HG02588 (cell line): Measurements from ENCODE around the gene MEGF6.

Experiments
- ATAC-seq: cut with Tn5 transposase; IDR thresholded peaks from one replicate; pipeline ENCODE4 v1.9.1; 2021; ENCODE audit warnings: mild to moderate bottlenecking, moderate library complexity; ENCODE audit not compliant: unreplicated experiment

MEGF6 gene

GRCh38 chr1:3541936-3542335, 69.4 kb downstream of the MEGF6 start:
- ATAC-seq = no peak

DNA sequence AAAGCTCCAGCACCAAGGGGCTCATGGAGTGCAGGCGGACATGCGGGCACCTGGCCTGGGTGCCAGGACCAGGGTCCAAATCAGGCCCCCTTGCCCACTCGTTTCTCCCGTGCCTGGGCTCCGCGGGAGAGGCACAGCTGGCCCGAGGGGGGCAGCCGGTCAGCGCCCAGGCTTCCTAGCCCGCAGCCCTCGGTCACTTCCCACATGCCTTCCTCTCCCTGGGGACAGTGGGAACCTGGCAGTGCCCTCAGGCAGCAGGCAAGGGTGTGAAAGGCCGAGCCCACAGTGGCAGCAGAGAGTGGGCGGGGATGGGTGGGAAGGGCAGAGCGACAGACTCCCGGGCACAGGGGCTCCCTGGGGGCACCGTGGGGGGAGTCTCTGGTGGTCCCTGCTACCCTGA, 69.8 kb downstream of the MEGF6 start:
- no peak for ATAC-seq

- no peak for ATAC-seq
Observed at GRCh38 chr1:3540876-3541275, 70.4 kb downstream of the MEGF6 start.

- no peak for ATAC-seq
Observed at GRCh38 chr1:3539707-3540425, 71.4 kb downstream of the MEGF6 start.

DNA sequence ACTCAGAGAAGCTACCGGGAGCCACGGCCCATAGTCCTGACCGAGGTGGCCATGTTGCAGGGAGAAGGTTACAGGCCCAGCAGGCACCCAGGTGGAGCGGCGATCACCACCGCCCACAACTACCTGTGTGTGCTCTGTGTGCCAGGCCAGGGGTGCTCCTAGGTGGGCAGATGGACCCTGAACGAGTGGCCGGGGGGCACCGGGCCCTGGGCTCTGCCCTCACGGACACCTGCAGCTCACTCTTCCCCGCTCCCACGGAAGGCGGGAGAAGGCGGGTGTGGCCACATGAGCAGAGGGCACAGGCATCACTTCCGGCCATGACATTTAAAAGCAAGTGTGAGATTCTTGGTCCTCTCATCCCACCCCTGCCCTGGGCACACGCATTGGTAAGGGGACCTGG, 73.9 kb downstream of the MEGF6 start:
- ATAC-seq = no peak

DNA sequence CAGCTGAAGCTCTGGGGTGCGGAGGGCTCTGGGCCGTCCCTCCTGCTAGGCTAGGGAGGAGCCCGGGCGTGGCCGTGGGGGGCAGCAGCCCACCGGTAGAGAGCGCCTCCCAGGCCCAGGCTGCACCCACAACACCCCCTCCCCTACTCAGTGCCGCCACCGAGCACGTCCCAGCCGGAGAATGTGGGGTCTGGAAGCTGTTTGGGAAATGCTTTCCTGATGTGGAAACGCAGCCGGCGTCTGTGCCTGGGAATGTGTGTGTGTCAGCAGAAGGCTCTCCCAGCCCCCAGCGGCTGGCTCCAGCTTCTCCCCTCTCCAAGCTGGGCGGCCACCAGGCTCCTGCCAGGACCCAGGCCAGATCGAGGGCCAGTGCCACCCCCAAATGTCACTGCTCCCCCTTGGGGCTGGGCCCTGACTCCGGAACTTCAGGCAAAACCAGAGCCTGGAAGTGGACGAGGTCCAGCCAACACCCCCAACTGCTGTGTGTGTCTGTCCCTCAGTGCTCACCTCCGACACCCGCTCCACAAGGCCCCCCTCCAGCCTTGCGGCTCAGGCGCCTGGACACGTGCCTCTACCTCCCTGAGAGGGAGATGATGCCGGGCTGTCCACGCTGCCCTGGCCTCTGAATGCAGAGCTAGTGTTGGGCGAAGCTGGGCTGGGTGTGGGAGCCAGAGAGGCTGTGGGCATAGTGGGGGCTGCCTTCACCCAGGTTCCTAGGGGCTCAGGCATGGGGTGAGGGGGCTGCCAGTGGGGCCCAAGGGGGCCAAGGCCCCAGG, 74.7 kb downstream of the MEGF6 start:
- no peak for ATAC-seq

DNA sequence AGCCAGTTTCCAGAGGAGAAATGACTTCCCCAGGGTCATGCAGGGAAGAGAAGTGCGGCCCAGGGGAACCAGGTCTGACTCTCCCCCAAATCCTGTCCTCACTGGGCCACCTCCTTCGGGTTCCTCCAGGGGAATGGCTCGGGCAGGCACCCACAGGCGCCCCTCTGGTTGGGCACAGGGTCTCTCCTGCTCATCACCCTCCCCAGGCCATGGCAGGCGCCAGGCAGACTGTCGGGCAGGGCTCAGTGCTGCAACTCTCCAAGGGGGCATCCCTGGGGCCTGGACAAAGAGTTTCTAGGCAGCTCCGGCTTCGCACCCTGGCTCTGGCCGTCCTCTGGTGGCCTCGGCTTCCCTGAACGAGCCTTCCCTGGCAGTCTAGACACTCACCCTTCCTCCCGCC, 75.6 kb downstream of the MEGF6 start:
- no peak for ATAC-seq

GRCh38 chr1:3534803-3535637, 76.3 kb downstream of the MEGF6 start:
- ATAC-seq = no peak

- ATAC-seq = no peak
Observed at GRCh38 chr1:3533067-3534048, 78.0 kb downstream of the MEGF6 start.

DNA sequence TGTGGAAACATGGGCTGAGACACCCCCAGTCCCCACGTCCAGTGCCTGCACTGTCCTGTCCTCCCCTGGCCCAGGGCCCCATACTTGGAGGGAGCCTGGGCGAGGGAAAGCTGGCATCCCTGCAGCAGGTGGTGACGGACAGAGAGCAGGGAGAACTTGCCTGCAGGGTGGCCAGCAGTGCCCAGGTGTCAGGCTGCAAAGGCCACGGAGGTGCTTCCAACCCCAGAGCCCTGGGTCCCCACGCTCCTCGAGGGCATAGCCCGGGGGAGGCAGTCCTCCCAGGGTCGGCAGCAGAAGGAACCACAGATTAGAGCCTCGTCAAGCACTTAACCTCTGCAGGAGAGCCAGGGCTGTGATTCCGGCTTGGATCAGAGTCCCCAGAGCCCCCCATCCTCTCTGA, 79.4 kb downstream of the MEGF6 start:
- ATAC-seq = no peak

DNA sequence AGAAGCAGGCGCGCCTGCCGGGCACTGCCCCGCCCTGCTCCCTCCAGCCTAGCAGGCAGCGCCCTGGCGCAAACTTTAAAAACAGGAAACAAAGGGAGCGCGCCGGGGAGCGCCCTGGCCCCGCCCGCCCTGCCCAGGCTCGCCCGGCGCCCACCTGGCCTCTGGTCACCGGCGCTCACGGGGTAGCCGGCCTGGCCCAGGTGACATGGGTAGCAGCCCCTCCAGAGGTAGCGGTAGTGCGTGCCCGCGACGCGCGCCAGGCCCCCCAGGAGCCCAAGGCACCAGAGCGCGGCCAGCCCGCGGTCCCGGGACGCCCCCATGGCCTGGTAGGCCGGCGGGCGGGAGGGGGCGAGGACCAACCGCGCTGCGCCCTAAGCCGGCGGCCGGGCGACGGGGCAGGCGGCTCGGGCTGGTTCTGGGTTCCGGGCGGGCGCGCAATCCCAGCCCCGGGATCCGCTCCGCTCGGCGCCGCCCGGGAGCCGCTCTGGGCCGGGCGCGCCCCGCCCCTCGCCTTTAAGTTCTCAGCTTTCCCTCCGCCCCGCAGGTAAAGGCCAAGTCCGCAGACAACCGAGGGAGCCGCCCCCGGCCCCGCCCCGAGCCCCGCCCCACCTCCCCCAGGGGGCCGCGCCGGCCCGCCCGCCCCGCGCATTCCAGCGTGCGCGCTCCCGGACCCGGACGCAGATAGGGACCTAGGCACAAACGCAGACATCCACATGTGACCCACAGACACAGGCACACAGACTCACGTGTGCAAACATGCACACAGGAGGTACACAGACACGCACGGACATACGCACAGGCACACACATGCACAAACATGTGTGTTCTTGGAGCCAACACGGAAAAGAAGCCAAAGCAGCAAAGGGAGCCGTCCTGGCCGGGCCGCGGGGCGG, 80.1 kb downstream of the MEGF6 start:
- no peak for ATAC-seq

DNA sequence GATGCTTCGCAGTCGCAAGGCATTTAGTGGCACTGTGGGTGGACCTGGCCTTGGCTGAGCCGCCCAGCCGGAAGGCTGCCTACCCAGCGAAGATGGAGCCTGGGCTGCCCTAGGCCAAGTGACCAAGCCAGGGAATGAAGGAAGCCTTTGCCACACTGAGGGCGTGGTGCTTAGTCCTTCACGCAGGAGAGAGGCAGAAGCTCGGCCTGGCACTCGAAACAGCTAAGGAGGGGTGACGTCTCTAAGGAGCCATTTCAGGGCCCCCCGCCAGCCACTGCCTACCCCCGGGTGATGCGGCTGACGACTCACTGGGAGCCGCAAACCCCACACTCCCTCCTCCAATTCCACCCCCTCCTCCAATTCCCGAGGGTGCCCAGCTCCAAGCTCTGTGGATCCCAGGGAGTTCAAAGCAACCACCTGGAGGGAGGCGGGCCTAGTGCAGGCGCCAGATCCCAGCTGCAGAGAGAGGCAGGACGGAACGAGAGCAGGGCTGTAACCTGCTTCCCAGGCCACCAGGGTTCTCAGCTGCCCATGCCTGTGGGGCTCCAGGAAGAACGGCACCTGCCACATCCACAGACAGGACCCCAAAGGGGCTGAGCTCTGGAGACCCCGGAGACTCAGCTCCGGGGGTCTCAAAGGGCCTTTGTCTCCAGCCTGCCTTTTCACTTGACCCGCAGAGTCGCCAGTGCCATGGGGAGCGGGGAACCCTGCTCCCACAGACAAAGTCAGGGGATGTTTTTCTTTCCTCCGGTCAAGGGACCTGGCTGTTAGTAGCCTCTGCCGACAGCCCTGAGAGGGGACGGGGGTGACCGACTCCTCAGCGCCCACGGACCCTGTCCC, 81.0 kb downstream of the MEGF6 start:
- no peak for ATAC-seq

- no peak for ATAC-seq
Observed at GRCh38 chr1:3529099-3529729, 82.1 kb downstream of the MEGF6 start.

GRCh38 chr1:3527774-3528173, 83.5 kb downstream of the MEGF6 start:
- ATAC-seq = no peak

- no peak for ATAC-seq
Observed at GRCh38 chr1:3525551-3526482, 85.5 kb downstream of the MEGF6 start.

DNA sequence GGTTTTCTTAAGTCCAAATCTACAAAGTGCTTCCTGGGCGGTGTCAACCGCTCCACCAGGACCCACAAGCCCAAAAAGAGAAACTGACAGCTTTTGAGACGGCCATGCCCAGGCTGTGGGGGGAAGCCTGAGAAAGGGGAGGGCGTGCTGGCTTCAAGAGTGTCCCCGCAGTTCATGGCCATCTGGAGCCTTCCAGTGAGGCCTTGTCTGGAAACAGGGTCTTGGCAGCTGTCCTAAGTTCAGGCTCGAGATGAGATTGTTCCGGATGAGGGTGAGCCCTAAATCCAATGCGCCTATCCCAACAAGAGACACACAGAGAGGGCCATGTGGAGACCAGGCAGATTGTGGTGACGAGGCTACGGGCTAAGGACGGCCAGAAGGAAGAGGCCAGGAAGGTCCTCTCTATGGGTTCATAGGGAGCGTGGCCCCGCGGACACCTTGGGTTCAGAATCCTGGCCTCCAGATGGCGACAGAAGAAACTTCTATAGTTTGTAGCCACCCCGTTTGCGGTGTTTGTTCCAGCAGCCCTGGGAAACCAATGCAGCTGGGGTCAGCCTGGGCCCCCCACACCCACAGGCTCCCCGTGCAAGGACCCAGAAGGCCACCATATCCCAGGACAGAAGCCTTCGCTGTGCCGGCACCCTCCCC, 86.6 kb downstream of the MEGF6 start:
- no peak for ATAC-seq
